SJSA1 (cell line): ENCODE measurements around the gene CHURC1. TPM values are rescaled to one million over a fixed set of nuclear protein-coding genes. Genes with fewer than 3 reads are reported as not detected.
"Not testable (repeated sequence)": the region's sequence is repeated elsewhere in the genome, so short reads cannot be mapped to it uniquely, and the experiment has no call there.

Experiments used
- DNase-seq, 2 experiments: peaks; one replicate each; pipeline ENCODE4 v3.0.0-alpha.2; 2015 to 2020; ENCODE audit warnings: low spot score in 2 of 2, low read depth in 1 of 2
- H3K27ac ChIP-seq: fragments of 250-450 bp; sonication (Bioruptor Pico); 2 replicates; pipeline ENCODE4 v1.5.1; 2020; ENCODE audit warnings: mild to moderate bottlenecking, moderate library complexity
- H3K27me3 ChIP-seq: fragments of 250-450 bp; sonication (Bioruptor Pico); replicated peaks from 2 replicates; pipeline ENCODE4 v1.5.1; 2020; ENCODE audit warnings: mild to moderate bottlenecking, moderate library complexity
- H3K36me3 ChIP-seq: fragments of 250-450 bp; sonication (Bioruptor Pico); 2 replicates; pipeline ENCODE4 v1.5.1; 2020; ENCODE audit warnings: mild to moderate bottlenecking
- H3K4me1 ChIP-seq: fragments of 250-450 bp; sonication (Bioruptor Pico); replicated peaks from 2 replicates; pipeline ENCODE4 v1.6.1; 2021; ENCODE audit warnings: mild to moderate bottlenecking
- H3K4me3 ChIP-seq: fragments of 250-450 bp; sonication (Bioruptor Pico); 2 replicates; pipeline ENCODE4 v1.5.1; 2020; ENCODE audit warnings: mild to moderate bottlenecking
- H3K9me3 ChIP-seq: fragments of 250-450 bp; sonication (Bioruptor Pico); replicated peaks from 2 replicates; pipeline ENCODE4 v1.5.1; 2020; ENCODE audit warnings: mild to moderate bottlenecking
- total RNA-seq: library from RNA; depleted of rRNA; stranded (reverse); fragments of >200 nt; shearing (Covaris generic); gene quantifications from 2 replicates; pipeline ENCODE4 v1.2.3, GENCODE V29; 2014

The CHURC1 gene
- total RNA-seq, 1 experiment from 2014 or later: 72.4 TPM

DNA sequence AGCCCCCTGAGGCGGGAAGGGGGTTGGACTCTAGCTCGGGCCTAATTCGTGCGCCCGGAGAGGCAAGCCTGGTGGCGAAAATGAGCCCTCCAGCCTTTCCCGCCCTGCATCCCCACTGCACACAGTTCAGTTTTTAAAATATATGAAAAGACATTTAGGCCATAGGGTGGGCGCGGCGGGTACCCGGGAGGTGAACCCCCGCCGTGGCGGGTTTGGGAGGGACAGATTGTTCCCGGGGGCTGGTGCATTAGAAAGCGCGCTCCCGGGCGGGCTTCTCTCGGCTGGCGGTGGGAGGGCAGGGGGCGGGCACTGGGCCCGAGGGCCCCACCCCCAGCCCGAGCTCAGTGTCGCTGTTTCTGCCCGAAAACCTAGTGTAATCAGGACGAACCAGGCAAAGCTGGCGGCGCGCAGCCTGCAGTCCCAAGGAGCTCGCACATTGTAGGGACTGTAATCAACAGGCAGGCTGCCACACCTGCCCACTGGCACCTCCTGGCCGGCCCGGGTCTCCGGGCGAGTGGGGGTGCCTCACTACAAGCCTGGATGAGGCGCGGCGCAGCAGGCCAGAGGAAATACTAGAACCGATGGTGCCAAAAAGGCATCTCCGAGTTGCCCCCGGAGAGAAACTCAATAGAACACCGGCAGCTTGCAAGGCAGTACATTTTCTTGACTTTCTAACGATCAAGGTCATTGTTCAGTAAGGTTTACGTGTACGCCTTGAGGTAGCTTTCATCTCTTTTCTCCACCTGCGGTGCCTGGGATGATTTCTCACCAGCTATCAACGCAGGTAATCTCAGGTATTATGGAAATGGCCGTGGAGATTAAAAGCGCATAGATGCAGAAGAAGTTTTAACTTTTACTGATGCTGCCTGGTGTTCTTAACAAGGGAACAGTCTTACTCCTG lies 33.8 kb upstream of the CHURC1 start:
- Histone ChIP-seq H3K36me3 (no peaks in the 10 kb centered on the region), H3K27me3 (peaks cover 81% of the 10 kb centered on the region), H3K9me3 (no peaks in the 10 kb centered on the region), H3K4me3 (peak overlapping the region; percentile 30), H3K4me1 (peaks cover 14% of the 10 kb centered on the region), H3K27ac (no peak overlapping the region)
- peak in 1 of 2 experiments; percentile 6 for DNase-seq

GRCh38 chr14:64885559-64885958 lies 28.7 kb upstream of the CHURC1 start:
- peaks cover 43% of the 10 kb centered on the region for H3K27me3 ChIP-seq

GRCh38 chr14:64889352-64889751 lies 24.9 kb upstream of the CHURC1 start:
- no peak overlapping the region for H3K4me3 ChIP-seq
- peaks cover 12% of the 10 kb centered on the region for H3K27me3 ChIP-seq
- no peaks in the 10 kb centered on the region for H3K36me3 ChIP-seq
- no peaks in the 10 kb centered on the region for H3K4me1 ChIP-seq
- H3K27ac ChIP-seq: no peak overlapping the region
- no peaks in the 10 kb centered on the region for H3K9me3 ChIP-seq
- no peak for DNase-seq

More at GRCh38 chr14:64885559-64885958, 28.7 kb upstream of the CHURC1 start:
- H3K9me3 ChIP-seq: no peaks in the 10 kb centered on the region
- H3K4me3 ChIP-seq: no peak overlapping the region
- DNase-seq: no peak
- H3K36me3 ChIP-seq: no peaks in the 10 kb centered on the region
- peaks cover 3% of the 10 kb centered on the region for H3K4me1 ChIP-seq
- H3K27ac ChIP-seq: no peak overlapping the region

- DNase-seq: no peak
- Histone ChIP-seq H3K9me3 (no peaks in the 10 kb centered on the region), H3K4me3 (no peak overlapping the region), H3K27ac (no peak overlapping the region), H3K36me3 (no peaks in the 10 kb centered on the region), H3K4me1 (no peaks in the 10 kb centered on the region), H3K27me3 (peaks cover 5% of the 10 kb centered on the region; the same call in 1 of the 2 replicates)
Measured at GRCh38 chr14:64891173-64891838, 22.9 kb upstream of the CHURC1 start.

DNA sequence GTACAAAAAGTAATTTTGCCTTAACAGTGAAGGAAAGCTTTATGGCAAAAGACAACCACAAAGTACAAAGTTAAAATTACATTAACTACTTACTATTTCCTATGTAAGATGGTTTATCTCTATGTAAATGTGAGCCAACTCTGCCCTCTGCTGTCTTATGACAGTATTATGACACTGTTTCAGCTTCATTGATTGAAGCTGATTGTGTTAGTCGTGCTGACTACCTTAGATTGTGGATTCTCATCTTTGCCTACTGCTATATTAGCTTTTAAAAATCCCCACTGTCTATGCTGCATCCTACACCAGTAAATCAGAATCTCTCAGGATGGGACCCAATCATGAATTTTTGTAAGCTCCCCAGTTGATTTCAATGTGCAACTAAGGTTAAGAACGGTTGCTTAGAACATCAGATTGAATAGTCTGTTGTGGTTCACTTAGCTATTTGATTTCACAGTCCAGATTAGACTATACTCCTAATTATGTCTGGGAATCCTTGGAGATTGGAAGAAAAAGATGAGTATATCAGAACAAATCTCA lies 22.3 kb upstream of the CHURC1 start:
- Histone ChIP-seq H3K36me3 (no peaks in the 10 kb centered on the region), H3K4me3 (no peak overlapping the region), H3K27ac (no peak overlapping the region), H3K4me1 (no peaks in the 10 kb centered on the region), H3K9me3 (no peaks in the 10 kb centered on the region), H3K27me3 (peaks cover 5% of the 10 kb centered on the region; the same call in 1 of the 2 replicates)
- DNase-seq: peak in 1 of 2 experiments; percentile 38

DNA sequence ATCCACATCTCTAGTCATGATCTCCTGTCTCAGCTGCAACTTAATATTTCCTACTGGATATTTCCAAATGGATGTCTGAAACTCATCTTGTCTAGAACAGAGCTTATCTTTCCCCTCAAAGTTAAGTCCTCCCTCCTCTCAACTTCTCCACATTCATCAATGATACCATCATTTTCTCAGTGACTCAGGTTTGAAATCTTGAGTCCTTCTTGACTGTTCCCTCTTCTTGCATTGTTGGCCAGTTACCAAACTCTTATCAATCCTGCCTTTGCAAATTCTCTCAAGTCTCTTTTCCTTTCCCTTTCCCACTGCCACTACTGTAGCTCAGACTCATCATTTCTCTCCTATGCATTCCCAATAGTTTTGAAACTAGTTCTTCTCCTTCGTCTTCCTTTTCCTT lies 14.3 kb upstream of the CHURC1 start:
- Histone ChIP-seq H3K27ac (no peak overlapping the region), H3K36me3 (no peaks in the 10 kb centered on the region), H3K4me3 (no peak overlapping the region), H3K9me3 (no peaks in the 10 kb centered on the region), H3K27me3 (no peaks in the 10 kb centered on the region; the same call in 1 of the 2 replicates), H3K4me1 (no peaks in the 10 kb centered on the region)
- no peak for DNase-seq

GRCh38 chr14:64906022-64906421 lies 8.2 kb upstream of the CHURC1 start:
- DNase-seq: no peak
- Histone ChIP-seq H3K36me3 (no peaks in the 10 kb centered on the region), H3K27ac (no peak overlapping the region), H3K4me3 (no peak overlapping the region), H3K9me3 (no peaks in the 10 kb centered on the region), H3K4me1 (no peaks in the 10 kb centered on the region), H3K27me3 (no peaks in the 10 kb centered on the region; the same call in 1 of the 2 replicates)

DNA sequence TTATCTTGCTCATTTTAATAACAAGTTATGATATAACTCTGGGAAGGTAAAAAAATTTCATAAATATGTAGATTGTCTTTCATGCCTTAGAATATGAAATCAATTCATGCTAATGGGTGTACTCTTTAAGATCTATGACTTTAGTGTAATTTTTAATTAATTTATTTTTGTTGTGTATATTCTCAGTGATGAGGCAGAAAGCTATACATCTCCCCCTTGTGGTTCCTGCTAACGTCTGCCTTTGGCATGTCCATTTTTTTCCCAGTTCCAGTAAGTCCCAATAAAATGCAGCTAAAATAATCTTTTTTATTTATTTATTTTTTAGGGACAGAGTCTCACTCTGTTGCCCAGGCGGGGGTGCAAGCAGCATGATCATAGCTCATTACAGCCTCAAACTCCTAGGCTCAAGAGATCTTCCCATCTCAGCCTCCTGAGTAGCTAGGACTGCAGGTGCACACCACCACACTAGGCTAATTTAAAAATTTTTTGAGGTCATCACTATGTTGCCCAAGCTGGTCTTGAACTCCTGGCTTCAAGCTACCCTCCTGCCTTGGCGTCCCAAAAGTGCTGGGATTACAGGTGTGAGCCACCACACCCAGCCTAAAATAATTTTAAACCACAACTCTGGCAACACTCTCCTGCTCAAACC lies 3.3 kb upstream of the CHURC1 start:
- DNase-seq: no peak
- H3K4me3 ChIP-seq: no peak overlapping the region
- H3K9me3 ChIP-seq: no peaks in the 10 kb centered on the region
- H3K36me3 ChIP-seq: peaks cover 9% of the 10 kb centered on the region
- H3K27me3 ChIP-seq: no peaks in the 10 kb centered on the region; the same call in 1 of the 2 replicates
- H3K27ac ChIP-seq: no peak overlapping the region
- H3K4me1 ChIP-seq: peaks cover 7% of the 10 kb centered on the region

DNA sequence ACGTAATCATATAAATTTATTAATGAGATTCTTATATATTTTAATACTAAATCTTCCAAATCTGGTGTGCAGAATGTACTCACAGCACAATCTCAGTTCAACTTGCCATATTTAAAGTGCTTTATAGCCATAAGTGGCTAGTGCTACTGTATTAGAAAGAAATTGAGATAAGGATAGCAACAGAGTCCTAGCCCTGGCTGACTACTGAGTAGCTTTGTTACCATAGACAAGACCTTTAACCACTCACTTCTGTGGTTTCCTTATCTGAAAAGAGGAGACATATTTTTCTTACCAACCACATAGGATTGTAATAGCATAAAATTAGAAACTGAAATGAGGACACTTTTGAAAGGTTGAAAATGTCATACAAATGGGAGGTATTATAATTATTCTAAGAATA lies 2.0 kb upstream of the CHURC1 start:
- H3K9me3 ChIP-seq: no peaks in the 10 kb centered on the region
- H3K4me1 ChIP-seq: peaks cover 7% of the 10 kb centered on the region
- H3K27me3 ChIP-seq: no peaks in the 10 kb centered on the region; the same call in 1 of the 2 replicates
- H3K27ac ChIP-seq: no peak overlapping the region
- no peak for DNase-seq
- H3K36me3 ChIP-seq: peaks cover 11% of the 10 kb centered on the region
- no peak overlapping the region for H3K4me3 ChIP-seq

DNA sequence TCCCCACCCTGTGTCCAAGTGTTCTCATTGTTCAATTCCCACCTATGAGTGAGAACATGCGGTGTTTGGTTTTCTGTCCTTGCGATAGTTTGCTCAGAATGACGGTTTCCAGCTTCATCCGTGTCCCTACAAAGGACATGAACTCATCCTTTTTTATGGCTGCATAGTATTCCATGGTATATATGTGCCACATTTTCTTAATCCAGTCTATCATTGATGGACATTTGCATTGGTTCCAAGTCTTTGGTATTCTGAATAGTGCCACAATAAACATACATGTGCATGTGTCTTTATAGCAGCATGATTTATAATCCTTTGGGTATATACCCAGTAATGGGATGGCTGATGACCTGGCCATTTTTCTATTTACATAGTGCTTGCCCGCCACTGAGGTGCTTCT lies 778 bp upstream of the CHURC1 start:
- H3K4me1 ChIP-seq: peaks cover 16% of the 10 kb centered on the region
- not testable (repeated sequence) for H3K9me3 ChIP-seq, H3K27me3 ChIP-seq, DNase-seq, H3K27ac ChIP-seq, H3K4me3 ChIP-seq
- peaks cover 11% of the 10 kb centered on the region for H3K36me3 ChIP-seq

DNA sequence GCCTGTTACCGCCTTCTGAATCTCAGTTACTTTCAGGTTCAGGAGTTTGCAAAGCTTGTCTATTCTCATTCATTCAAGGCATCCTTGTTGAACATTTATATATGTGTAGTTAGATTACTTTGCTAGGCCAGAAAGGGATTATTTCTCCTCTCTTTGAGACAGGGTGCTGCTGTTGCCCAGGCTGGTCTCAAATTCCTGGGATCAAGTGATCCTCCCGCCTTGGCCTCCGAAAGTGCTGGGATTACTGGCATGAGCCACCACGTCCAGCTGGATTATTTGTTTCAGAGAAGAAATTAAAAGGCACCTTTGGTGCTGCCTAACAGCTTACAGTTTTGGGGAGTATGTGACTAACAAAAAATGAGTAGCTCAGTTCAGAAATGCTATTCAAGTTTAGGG lies 772 bp downstream of the CHURC1 start:
- Histone ChIP-seq H3K27me3 (no peaks in the 10 kb centered on the region), H3K36me3 (peaks cover 11% of the 10 kb centered on the region), H3K9me3 (no peaks in the 10 kb centered on the region), H3K4me3 (peak overlapping the region; percentile 83), H3K27ac (peak overlapping the region; percentile 93), H3K4me1 (peaks cover 17% of the 10 kb centered on the region)
- no peak for DNase-seq

GRCh38 chr14:64915797-64916196 lies 1.5 kb downstream of the CHURC1 start:
- Histone ChIP-seq H3K9me3 (no peaks in the 10 kb centered on the region), H3K27ac (no peak overlapping the region), H3K4me3 (no peak overlapping the region), H3K36me3 (peaks cover 11% of the 10 kb centered on the region), H3K27me3 (no peaks in the 10 kb centered on the region), H3K4me1 (peaks cover 17% of the 10 kb centered on the region)
- no peak for DNase-seq

GRCh38 chr14:64918216-64918615 lies 4.0 kb downstream of the CHURC1 start:
- H3K36me3 ChIP-seq: peaks cover 11% of the 10 kb centered on the region
- no peak overlapping the region for H3K27ac ChIP-seq
- H3K4me3 ChIP-seq: no peak overlapping the region
- no peaks in the 10 kb centered on the region for H3K27me3 ChIP-seq
- peaks cover 17% of the 10 kb centered on the region for H3K4me1 ChIP-seq
- H3K9me3 ChIP-seq: no peaks in the 10 kb centered on the region
- peak in 1 of 2 experiments; percentile 10 for DNase-seq
